ENCODE measurements around the gene RBMS3. TPM values are rescaled to one million over a fixed set of nuclear protein-coding genes. Genes with fewer than 3 reads are reported as not detected.
"Not testable (repeated sequence)": the region's sequence is repeated elsewhere in the genome, so short reads cannot be mapped to it uniquely, and the experiment has no call there.

Gene RBMS3
- total RNA-seq, 2 donors from 2014 or later: 27.3 to 51.4 TPM

- no peaks in the 10 kb centered on the region for H3K9me3 ChIP-seq
Measured at GRCh38 chr3:29466442-29466841, 185.6 kb downstream of the RBMS3 start.

DNA sequence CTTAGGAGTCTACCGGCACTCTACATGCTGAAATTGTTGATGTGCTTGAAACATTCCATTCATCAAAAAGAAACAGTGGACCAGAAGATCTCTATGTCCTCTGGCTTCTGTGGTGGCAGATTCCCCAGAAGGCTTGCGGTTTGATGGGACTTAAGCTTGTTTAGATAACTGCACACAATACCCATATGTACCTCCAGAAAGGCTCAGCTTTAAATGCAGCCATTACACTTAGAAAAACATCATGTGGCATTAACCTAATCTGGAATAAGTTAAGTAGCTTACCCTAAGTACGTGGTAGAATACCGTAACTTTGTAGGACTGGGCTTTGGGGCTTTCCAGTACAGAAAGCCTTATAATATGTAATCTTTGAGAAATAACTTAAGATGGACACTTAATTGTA is 187.3 kb downstream of the RBMS3 start:
- Histone ChIP-seq H3K27ac (no peak overlapping the region), H3K4me3 (no peak overlapping the region), H3K9me3 (no peaks in the 10 kb centered on the region), H3K4me1 (no peaks in the 10 kb centered on the region), H3K27me3 (no peaks in the 10 kb centered on the region), H3K36me3 (no peaks in the 10 kb centered on the region)
- no peak for TF ChIP-seq CTCF (IDR thresholded peaks at IDR 0.05)
- no peak for DNase-seq (ENCODE audit: low spot score)

More at GRCh38 chr3:29466442-29466841, 185.6 kb downstream of the RBMS3 start:
- no peak overlapping the region for H3K27ac ChIP-seq
- H3K36me3 ChIP-seq: no peaks in the 10 kb centered on the region
- H3K27me3 ChIP-seq: no peaks in the 10 kb centered on the region
- no peak for TF ChIP-seq CTCF (IDR thresholded peaks at IDR 0.05)
- H3K4me1 ChIP-seq: no peaks in the 10 kb centered on the region
- no peak for DNase-seq (ENCODE audit: low spot score)
- no peak overlapping the region for H3K4me3 ChIP-seq

DNA sequence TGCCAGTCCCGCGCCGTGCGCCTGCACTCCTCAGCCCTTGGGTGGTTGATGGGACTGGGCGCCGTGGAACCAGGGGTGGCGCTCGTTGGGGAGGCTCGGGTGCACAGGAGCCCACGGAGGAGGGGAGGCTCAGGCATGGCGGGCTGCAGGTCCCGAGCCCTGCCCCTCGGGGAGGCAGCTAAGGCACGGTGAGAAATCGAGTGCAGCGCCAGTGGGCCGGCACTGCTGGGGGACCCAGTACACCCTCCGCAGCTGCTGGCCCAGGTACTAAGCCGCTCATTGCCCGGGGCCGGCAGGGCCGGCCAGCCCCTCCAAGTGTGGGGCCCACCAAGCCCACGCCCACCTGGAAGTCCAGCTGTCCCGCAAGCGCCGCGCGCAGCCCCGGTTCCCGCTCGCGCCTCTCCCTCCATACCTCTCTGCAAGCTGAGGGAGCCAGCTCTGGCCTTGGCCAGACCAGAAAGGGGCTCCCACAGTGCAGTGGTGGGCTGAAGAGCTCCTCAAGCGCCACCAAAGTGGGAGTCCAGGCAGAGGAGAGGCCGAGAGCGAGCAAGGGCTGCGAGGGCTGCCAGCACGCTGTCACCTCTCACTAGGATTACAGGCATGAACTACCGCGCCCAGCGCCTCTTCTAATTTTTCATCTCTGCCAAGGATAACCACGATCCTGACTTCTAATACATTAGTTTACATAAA is 192.8 kb downstream of the RBMS3 start:
- not testable (repeated sequence) for H3K9me3 ChIP-seq; H3K36me3 ChIP-seq; H3K27ac ChIP-seq; H3K4me1 ChIP-seq; DNase-seq (ENCODE audit: low spot score); H3K4me3 ChIP-seq; H3K27me3 ChIP-seq

DNA sequence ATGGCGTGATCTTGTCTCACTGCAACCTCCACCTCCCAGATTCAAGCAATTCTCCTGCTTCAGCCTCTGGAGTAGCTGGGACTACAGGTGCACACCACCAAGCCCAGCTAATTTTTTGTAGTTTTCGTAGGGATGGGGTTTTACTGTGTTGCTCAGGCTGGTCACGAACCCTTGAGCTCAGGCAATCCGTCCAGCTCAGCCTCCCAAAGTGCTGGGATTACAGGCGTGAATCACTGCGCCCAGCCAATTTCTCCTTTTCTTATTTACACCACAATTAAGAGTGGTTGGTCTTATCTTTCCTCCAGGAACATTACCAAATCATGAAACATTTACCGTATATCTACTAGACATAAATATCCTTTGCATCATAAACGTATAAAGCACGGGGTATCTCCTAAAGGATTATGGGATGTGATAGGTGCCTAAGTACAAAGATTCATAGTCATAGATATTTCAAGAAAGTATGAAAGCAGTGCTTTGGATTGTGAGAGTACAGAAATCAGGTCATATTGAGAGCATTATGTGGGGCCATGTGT is 194.5 kb downstream of the RBMS3 start:
- no peak overlapping the region for H3K27ac ChIP-seq
- H3K36me3 ChIP-seq: no peaks in the 10 kb centered on the region
- no peaks in the 10 kb centered on the region for H3K9me3 ChIP-seq
- H3K4me3 ChIP-seq: no peak overlapping the region
- no peak for DNase-seq (ENCODE audit: low spot score)
- H3K27me3 ChIP-seq: no peaks in the 10 kb centered on the region
- TF ChIP-seq CTCF (IDR thresholded peaks at IDR 0.05): no peak
- peaks cover 0 to 3% of the 10 kb centered on the region in 2 donors for H3K4me1 ChIP-seq

- no peaks in the 10 kb centered on the region for H3K27me3 ChIP-seq
- TF ChIP-seq CTCF (IDR thresholded peaks at IDR 0.05): no peak
Measured at GRCh38 chr3:29475854-29476253, 195.0 kb downstream of the RBMS3 start.

GRCh38 chr3:29478611-29479010 is 197.7 kb downstream of the RBMS3 start:
- H3K36me3 ChIP-seq: no peaks in the 10 kb centered on the region
- no peaks in the 10 kb centered on the region for H3K27me3 ChIP-seq
- DNase-seq (ENCODE audit: low spot score): no peak
- no peak overlapping the region for H3K27ac ChIP-seq
- no peak overlapping the region for H3K4me3 ChIP-seq
- no peaks in the 10 kb centered on the region for H3K9me3 ChIP-seq
- peaks cover 0 to 3% of the 10 kb centered on the region in 2 donors for H3K4me1 ChIP-seq
- no peak for TF ChIP-seq CTCF (IDR thresholded peaks at IDR 0.05)

More at GRCh38 chr3:29475854-29476253, 195.0 kb downstream of the RBMS3 start:
- DNase-seq (ENCODE audit: low spot score): no peak
- Histone ChIP-seq H3K4me3 (no peak overlapping the region), H3K36me3 (no peaks in the 10 kb centered on the region), H3K9me3 (no peaks in the 10 kb centered on the region), H3K27ac (no peak overlapping the region), H3K4me1 (peaks cover 0 to 3% of the 10 kb centered on the region in 2 donors)
